HG03457 (cell line): Measurements from ENCODE around the gene SSH2.

Experiments
- ATAC-seq: cut with Tn5 transposase; IDR thresholded peaks from one replicate; pipeline ENCODE4 v1.9.1; 2021; ENCODE audit warnings: moderate number of reproducible peaks; ENCODE audit not compliant: unreplicated experiment

Gene SSH2

GRCh38 chr17:29592850-29593551, 337.0 kb downstream of the SSH2 start, which contains the start of gene ANKRD13B:
Gene ANKRD13B (plus strand): TSS chr17:29593132. CDS start chr17:29593622, 490 bp downstream.
- ATAC-seq, result no peak

GRCh38 chr17:29591737-29592608, 338.1 kb downstream of the SSH2 start:
- ATAC-seq, result no peak

- ATAC-seq, result no peak
Measured at GRCh38 chr17:29591146-29591736, 338.8 kb downstream of the SSH2 start.

GRCh38 chr17:29590411-29591145, 339.4 kb downstream of the SSH2 start:
- ATAC-seq, result no peak

GRCh38 chr17:29589524-29590410, 340.3 kb downstream of the SSH2 start, which contains the start of gene GIT1:
Gene GIT1 (minus strand): TSS chr17:29589648. CDS start chr17:29589378, 270 bp downstream.
- ATAC-seq, result peak; percentile 37

GRCh38 chr17:29588562-29589411, 341.2 kb downstream of the SSH2 start:
- ATAC-seq, result peak; percentile 4

- ATAC-seq, result no peak
Measured at GRCh38 chr17:29588017-29588561, 341.9 kb downstream of the SSH2 start.

- ATAC-seq, result no peak
Measured at GRCh38 chr17:29587591-29587990, 342.4 kb downstream of the SSH2 start.

GRCh38 chr17:29586676-29587469, 343.2 kb downstream of the SSH2 start:
- no peak for ATAC-seq

GRCh38 chr17:29585080-29585751, 344.8 kb downstream of the SSH2 start:
- ATAC-seq, result no peak

- ATAC-seq, result no peak
Measured at GRCh38 chr17:29584452-29585079, 345.5 kb downstream of the SSH2 start.

GRCh38 chr17:29583324-29584248, 346.4 kb downstream of the SSH2 start:
- ATAC-seq, result no peak

- no peak for ATAC-seq
Measured at GRCh38 chr17:29582772-29583171, 347.3 kb downstream of the SSH2 start.

GRCh38 chr17:29582254-29582765, 347.7 kb downstream of the SSH2 start:
- no peak for ATAC-seq

GRCh38 chr17:29581583-29582253, 348.3 kb downstream of the SSH2 start:
- ATAC-seq, result no peak
